Ovary (tissue), 9 donors: Measurements from ENCODE around the gene SLC22A23. TPM values are rescaled to one million over a fixed set of nuclear protein-coding genes. Genes with fewer than 3 reads are reported as not detected.

ENCODE experiments used
- DNase-seq, 5 donors: peaks; one replicate each; pipeline ENCODE4 v3.0.0-alpha.2; 2019 to 2020
- H3K27ac ChIP-seq, 2 donors: fragments of 200-600 bp; one replicate each; pipeline versions ENCODE4 v1.5.1 to v1.8.0; 2019 to 2022
- H3K27me3 ChIP-seq: fragments of 200-600 bp; one replicate; pipeline ENCODE4 v1.8.0; 2022
- H3K36me3 ChIP-seq: fragments of 200-600 bp; sonication (generic); one replicate; pipeline ENCODE4 v1.5.1; 2019
- H3K4me1 ChIP-seq: one replicate; pipeline ENCODE4 v1.8.1; 2013; ENCODE audit warnings: mild to moderate bottlenecking, moderate library complexity; ENCODE audit not compliant: insufficient read depth
- H3K4me3 ChIP-seq: fragments of 200-600 bp; sonication (generic); one replicate; pipeline ENCODE4 v1.5.1; 2017
- H3K9me3 ChIP-seq, 2 donors: fragments of 200-600 bp in 1 of 2; sonication (generic) in 1 of 2; one replicate each; pipeline versions ENCODE4 v1.5.1 to v1.8.1; 2013 to 2019; ENCODE audit warnings: mild to moderate bottlenecking in 1 of 2, moderate library complexity in 1 of 2
- EP300 ChIP-seq: sonication (generic); formaldehyde crosslinking; IDR thresholded peaks from one replicate; pipeline ENCODE4 v1.6.1; 2017; ENCODE audit warnings: antibody characterized with exemption
- POLR2A ChIP-seq: fragments of 450-650 bp; IDR thresholded peaks from one replicate; pipeline ENCODE4 v1.6.1; 2017; ENCODE audit warnings: antibody characterized with exemption, mild to moderate bottlenecking, moderate library complexity
- WGBS, 3 donors: extraction: QIAGEN DNeasy Blood & Tissue Kit in 1 of 3; methylation state at CpG; one replicate each; pipeline versions ENCODE4 v1.1.5 to v1.1.7; 2013 to 2017; 5-methylcytosine and 5-hydroxymethylcytosine counted together
- intact Hi-C, 4 donors: fragments of 100-400 bp; cut with DNase I; formaldehyde crosslinking; loops; one replicate each; pipeline versions ENCODE4 v1.11.0 to v1.15.1; 2022 to 2023
- polyA plus RNA-seq, 2 donors: library from polyadenylated mRNA; stranded (reverse); fragments of 200-250 nt in 1 of 2; fragments of 350-450 nt in 1 of 2; fragmentation: Illumina TruSeq in 1 of 2; extraction: RNeasy Lipid Tissue Mini Kit (QIAGEN cat#74804) in 1 of 2; gene quantifications; one replicate each; pipeline ENCODE4 v1.2.3, GENCODE V29; 2013 to 2014
- total RNA-seq, 7 donors: library from RNA; depleted of rRNA in 2 of 7; stranded (reverse); fragments of >200 nt in 2 of 7; fragmentation: NEBNext Ultra II Directional in 3 of 7; extraction: Animal tissue kit (Norgen Biotek cat#: 25700) in 3 of 7; gene quantifications; one replicate each; pipeline versions ENCODE4 v1.1.0 to v1.2.4, GENCODE V29; 2016 to 2023
- TF ChIP-seq, protein P1 (sequence below), 3 donors: fragments of 450-650 bp in 2 of 3; fragments of 200-600 bp in 1 of 3; IDR thresholded peaks; one replicate each; pipeline versions ENCODE4 v1.5.1 to v1.8.0; 2016 to 2022; ENCODE audit warnings: antibody characterized with exemption in 3 of 3, mild to moderate bottlenecking in 1 of 3
- donor health status: DM: no; HTN: no; CAD: no; lungs with moderate emphysema.
- donor health status: DM: no; HTN: no; CAD: no.
- donor health status: Bipolar disorder and iron deficiency.
- donor health status: DM: yes; HTN: yes; CAD: no.
- donor health status: DM: no; HTN: no; CAD: no.
- donor health status: DM: yes; HTN: yes; CAD: no.

The SLC22A23 gene
- total and polyA plus RNA-seq, 9 donors: 2.3 to 31.0 (median 5.2) TPM

DNA sequence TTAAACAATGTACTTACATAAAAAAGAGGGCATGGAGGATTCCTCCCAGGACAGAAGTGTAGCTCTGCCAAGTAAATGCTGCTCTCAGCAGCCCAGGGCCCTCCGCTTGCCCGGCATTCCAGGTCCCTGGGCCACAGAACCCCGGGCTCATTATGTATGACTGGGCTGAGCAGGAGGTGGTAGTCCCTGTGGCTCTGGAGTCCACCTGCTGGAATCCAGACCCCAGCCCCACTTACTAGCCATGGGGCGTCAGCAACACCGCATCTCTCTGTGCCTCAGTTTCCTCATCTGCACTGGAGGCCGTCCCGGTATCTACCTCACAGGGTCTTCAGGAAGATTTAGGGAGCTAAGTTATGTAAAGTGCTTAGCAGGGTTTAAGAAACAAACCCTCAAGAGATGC, 142.7 kb downstream of the SLC22A23 start:
- DNase-seq: no peak
- intact Hi-C loops: no loop called here
- WGBS, 3 donors: 91 to 94% (median 93%) methylated on average over 7 of the region's 7 CpGs
- no peaks in the 10 kb centered on the region for H3K36me3 ChIP-seq
- H3K4me3 ChIP-seq: no peak overlapping the region
- TF ChIP-seq POLR2A: no peak
- TF ChIP-seq, protein P1, sequence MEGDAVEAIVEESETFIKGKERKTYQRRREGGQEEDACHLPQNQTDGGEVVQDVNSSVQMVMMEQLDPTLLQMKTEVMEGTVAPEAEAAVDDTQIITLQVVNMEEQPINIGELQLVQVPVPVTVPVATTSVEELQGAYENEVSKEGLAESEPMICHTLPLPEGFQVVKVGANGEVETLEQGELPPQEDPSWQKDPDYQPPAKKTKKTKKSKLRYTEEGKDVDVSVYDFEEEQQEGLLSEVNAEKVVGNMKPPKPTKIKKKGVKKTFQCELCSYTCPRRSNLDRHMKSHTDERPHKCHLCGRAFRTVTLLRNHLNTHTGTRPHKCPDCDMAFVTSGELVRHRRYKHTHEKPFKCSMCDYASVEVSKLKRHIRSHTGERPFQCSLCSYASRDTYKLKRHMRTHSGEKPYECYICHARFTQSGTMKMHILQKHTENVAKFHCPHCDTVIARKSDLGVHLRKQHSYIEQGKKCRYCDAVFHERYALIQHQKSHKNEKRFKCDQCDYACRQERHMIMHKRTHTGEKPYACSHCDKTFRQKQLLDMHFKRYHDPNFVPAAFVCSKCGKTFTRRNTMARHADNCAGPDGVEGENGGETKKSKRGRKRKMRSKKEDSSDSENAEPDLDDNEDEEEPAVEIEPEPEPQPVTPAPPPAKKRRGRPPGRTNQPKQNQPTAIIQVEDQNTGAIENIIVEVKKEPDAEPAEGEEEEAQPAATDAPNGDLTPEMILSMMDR (IDR thresholded peaks at IDR 0.05): no peak
- no peak for TF ChIP-seq EP300
- H3K27ac ChIP-seq: no peak overlapping the region
- no peaks in the 10 kb centered on the region for H3K27me3 ChIP-seq
- H3K4me1 ChIP-seq: no peaks in the 10 kb centered on the region
- no peaks in the 10 kb centered on the region for H3K9me3 ChIP-seq

DNA sequence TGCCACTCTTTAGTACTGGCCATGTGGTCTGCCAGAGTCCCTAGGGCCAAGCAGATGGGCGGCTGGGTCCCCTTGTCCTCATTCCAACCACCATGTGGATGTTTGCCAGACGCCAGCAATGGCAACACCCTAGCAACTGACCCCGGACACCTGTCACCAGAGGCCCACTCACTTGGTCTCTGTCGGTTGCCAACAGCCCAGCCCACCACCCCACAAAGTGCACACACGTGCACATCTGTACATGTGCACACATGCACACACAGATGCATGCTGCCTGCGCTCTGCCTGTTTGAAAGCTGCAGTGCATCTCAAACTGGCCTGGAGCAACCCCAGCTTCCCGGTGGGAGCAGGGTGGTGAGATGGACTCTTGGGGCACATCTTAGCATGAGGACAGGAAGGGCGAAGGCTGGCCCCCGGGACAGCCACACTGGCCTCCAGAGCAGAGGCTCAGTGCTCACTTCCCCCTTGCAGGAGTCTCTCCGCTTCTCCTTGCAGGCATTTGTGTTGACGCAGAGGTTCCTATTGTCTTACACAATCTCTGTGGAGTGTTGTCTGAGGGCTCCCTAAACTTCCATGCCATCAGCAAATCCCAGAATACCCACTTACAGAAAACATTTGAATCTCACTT, 144.1 kb downstream of the SLC22A23 start:
- Histone ChIP-seq H3K27ac (no peak overlapping the region), H3K4me3 (no peak overlapping the region), H3K9me3 (no peaks in the 10 kb centered on the region), H3K36me3 (no peaks in the 10 kb centered on the region), H3K4me1 (no peaks in the 10 kb centered on the region), H3K27me3 (no peaks in the 10 kb centered on the region)
- no peak for DNase-seq
- intact Hi-C loops: no loop called here
- TF ChIP-seq POLR2A: no peak
- TF ChIP-seq EP300: no peak
- TF ChIP-seq, protein P1 (IDR thresholded peaks at IDR 0.05): no peak
- WGBS, 3 donors: 76 to 80% (median 77%) methylated on average over 10 to 11 of the region's 11 CpGs

DNA sequence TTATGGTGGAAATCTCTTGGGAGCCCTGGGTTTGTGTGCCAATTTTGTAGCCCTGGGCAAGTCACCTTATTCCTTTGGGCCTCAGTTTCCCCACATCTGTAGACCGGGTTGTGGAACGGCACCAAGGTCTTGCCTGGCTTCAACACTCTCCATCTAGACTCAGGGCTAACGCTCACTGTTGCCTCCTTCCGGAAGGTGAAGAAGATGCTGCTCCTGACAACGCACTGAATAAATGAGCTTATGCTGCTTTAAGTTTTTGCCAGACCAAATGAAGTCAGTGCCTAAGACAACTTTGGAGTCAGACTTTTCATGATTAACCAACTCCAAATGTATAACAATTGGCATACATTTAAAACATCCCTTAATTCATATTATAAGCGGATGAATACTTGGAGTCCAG, 145.0 kb downstream of the SLC22A23 start:
- no peak for TF ChIP-seq EP300
- no peak for TF ChIP-seq POLR2A
- TF ChIP-seq, protein P1 (IDR thresholded peaks at IDR 0.05): no peak
- no peak for DNase-seq
- H3K9me3 ChIP-seq: no peaks in the 10 kb centered on the region
- H3K27ac ChIP-seq: no peak overlapping the region
- intact Hi-C loops: no loop called here
- no peaks in the 10 kb centered on the region for H3K36me3 ChIP-seq
- no peaks in the 10 kb centered on the region for H3K4me1 ChIP-seq
- H3K4me3 ChIP-seq: no peak overlapping the region
- no peaks in the 10 kb centered on the region for H3K27me3 ChIP-seq
- 87 to 95% (median 92%) methylated on average over 6 of the region's 6 CpGs for WGBS, 3 donors

DNA sequence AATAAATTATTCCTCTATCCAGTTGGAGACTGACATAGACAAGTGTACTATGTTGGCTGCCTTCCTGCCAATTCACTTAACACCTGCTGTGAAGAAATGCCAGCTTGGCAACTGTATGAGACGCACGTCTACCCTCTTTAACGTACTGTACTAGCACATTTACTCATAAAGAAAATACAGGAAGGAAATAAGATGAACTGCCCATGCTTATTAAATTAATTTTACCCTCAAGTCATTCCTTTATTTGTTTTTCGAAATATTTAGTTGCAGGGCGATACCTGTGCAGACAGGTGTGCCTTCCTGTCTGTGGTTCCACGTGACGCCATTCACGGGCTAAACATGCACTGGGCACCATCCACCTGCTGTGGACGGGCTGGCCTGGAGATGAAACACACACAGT, 146.1 kb downstream of the SLC22A23 start:
- 83 to 89% (median 87%) methylated on average over 9 of the region's 9 CpGs for WGBS, 3 donors
- TF ChIP-seq POLR2A: no peak
- TF ChIP-seq, protein P1 (IDR thresholded peaks at IDR 0.05): no peak
- TF ChIP-seq EP300: no peak
- Histone ChIP-seq H3K36me3 (no peaks in the 10 kb centered on the region), H3K27me3 (no peaks in the 10 kb centered on the region), H3K4me1 (no peaks in the 10 kb centered on the region), H3K9me3 (no peaks in the 10 kb centered on the region), H3K4me3 (no peak overlapping the region), H3K27ac (no peak overlapping the region)
- intact Hi-C loops: no loop called here
- DNase-seq: no peak
